GM12878 (cell line): Measurements from ENCODE around the gene DISP3. TPM values are rescaled to one million over a fixed set of nuclear protein-coding genes. Genes with fewer than 3 reads are reported as not detected.

ENCODE experiments used
- BHLHE40 ChIP-seq, 2 experiments: fragments of 450-650 bp in 1 of 2; IDR thresholded peaks; 2 replicates each; pipeline ENCODE4 v1.6.1; 2011 to 2017; ENCODE audit warnings: low read depth in 2 of 2, borderline replicate concordance in 1 of 2, improper control_type of control experiment in 1 of 2, low read length in 1 of 2, mild to moderate bottlenecking in 1 of 2
- CBX3 ChIP-seq: fragments of 200-600 bp; sonication (generic); IDR thresholded peaks from 2 replicates; pipeline ENCODE4 v1.6.1; 2016; ENCODE audit warnings: low read depth, borderline replicate concordance
- CHD1 ChIP-seq: IDR thresholded peaks from 2 replicates; pipeline ENCODE4 v1.6.1; 2012; ENCODE audit warnings: low read depth, low read length, improper control_type of control experiment
- HDAC6 ChIP-seq: fragments of 200-600 bp; sonication (generic); IDR thresholded peaks from one replicate; pipeline ENCODE4 v1.8.0; 2017; ENCODE audit warnings: antibody characterized with exemption; ENCODE audit not compliant: unreplicated experiment
- JUNB ChIP-seq: IDR thresholded peaks from 2 replicates; pipeline ENCODE4 v1.6.1; 2016; ENCODE audit warnings: antibody characterized with exemption, mild to moderate bottlenecking
- MTA2 ChIP-seq: fragments of 450-650 bp; IDR thresholded peaks from 2 replicates; pipeline ENCODE4 v1.6.1; 2016; ENCODE audit warnings: low read depth, mild to moderate bottlenecking, moderate library complexity
- NBN ChIP-seq: fragments of 450-650 bp; IDR thresholded peaks from 2 replicates; pipeline ENCODE4 v1.6.1; 2016
- NFXL1 ChIP-seq: fragments of 450-650 bp; IDR thresholded peaks from 2 replicates; pipeline ENCODE4 v1.6.1; 2017; ENCODE audit warnings: antibody characterized with exemption, mild to moderate bottlenecking, borderline replicate concordance
- STAT3 ChIP-seq: IDR thresholded peaks from 2 replicates; pipeline ENCODE4 v1.6.1; 2011; ENCODE audit warnings: low read depth, low read length, improper control_type of control experiment
- TAF1 ChIP-seq: IDR thresholded peaks from 2 replicates; pipeline ENCODE4 v1.6.1; 2011; ENCODE audit warnings: mild to moderate bottlenecking, low read depth, low read length, borderline replicate concordance
- polyA plus RNA-seq, 11 experiments: library from polyadenylated mRNA; depleted of rRNA in 4 of 11; unstranded in 6 of 11; stranded (reverse) in 5 of 11; fragments of >200 nt; fragmentation: Nextera tagmentation in 4 of 11; fragmentation: Illumina TruSeq in 1 of 11; extraction: Ambion mirVana in 4 of 11; extraction: Trizol in 1 of 11; gene quantifications; 1 replicate in 1 of 11; 2 replicates in 10 of 11; pipeline versions ENCODE4 v1.2.1 to v1.2.3, GENCODE V29; 2011 to 2016; ENCODE audit warnings: inconsistent platforms in 2 of 11, missing spikeins in 2 of 11, low read depth in 1 of 11
- total RNA-seq, 4 experiments: library from RNA; depleted of rRNA in 3 of 4; stranded (reverse); fragments of >200 nt in 3 of 4; fragmentation: Illumina TruSeq in 1 of 4; extraction: Trizol in 1 of 4; gene quantifications; 2 replicates each; pipeline versions ENCODE4 v1.2.1 to v1.2.3, GENCODE V29; 2013 to 2021
- TF ChIP-seq, protein P1 (sequence below): IDR thresholded peaks from 2 replicates; pipeline ENCODE4 v1.6.1; 2012; ENCODE audit warnings: mild to moderate bottlenecking, low read depth, low read length
- TF ChIP-seq, protein P2 (sequence below): fragments of 450-650 bp; IDR thresholded peaks from 2 replicates; pipeline ENCODE4 v1.6.1; 2016; ENCODE audit warnings: mild to moderate bottlenecking

Gene DISP3
- total and polyA plus RNA-seq, 10 of the 15 experiments (the other 5 are each of a cell fraction or from before 2014, with no cell fraction given), result under 0.01 to 0.18 (median 0.09) TPM; not detected in 2

- TF ChIP-seq BHLHE40 (IDR thresholded peaks at IDR 0.05; ENCODE audit: borderline replicate concordance in 1 of 2, low read depth in 2 of 2, low read length in 1 of 2) (no peak), STAT3 (no peak), TAF1 (no peak), HDAC6 (no peak), CBX3 (no peak), CHD1 (no peak), NBN (no peak), JUNB (no peak), MTA2 (no peak), NFXL1 (no peak)
- TF ChIP-seq, protein P1, sequence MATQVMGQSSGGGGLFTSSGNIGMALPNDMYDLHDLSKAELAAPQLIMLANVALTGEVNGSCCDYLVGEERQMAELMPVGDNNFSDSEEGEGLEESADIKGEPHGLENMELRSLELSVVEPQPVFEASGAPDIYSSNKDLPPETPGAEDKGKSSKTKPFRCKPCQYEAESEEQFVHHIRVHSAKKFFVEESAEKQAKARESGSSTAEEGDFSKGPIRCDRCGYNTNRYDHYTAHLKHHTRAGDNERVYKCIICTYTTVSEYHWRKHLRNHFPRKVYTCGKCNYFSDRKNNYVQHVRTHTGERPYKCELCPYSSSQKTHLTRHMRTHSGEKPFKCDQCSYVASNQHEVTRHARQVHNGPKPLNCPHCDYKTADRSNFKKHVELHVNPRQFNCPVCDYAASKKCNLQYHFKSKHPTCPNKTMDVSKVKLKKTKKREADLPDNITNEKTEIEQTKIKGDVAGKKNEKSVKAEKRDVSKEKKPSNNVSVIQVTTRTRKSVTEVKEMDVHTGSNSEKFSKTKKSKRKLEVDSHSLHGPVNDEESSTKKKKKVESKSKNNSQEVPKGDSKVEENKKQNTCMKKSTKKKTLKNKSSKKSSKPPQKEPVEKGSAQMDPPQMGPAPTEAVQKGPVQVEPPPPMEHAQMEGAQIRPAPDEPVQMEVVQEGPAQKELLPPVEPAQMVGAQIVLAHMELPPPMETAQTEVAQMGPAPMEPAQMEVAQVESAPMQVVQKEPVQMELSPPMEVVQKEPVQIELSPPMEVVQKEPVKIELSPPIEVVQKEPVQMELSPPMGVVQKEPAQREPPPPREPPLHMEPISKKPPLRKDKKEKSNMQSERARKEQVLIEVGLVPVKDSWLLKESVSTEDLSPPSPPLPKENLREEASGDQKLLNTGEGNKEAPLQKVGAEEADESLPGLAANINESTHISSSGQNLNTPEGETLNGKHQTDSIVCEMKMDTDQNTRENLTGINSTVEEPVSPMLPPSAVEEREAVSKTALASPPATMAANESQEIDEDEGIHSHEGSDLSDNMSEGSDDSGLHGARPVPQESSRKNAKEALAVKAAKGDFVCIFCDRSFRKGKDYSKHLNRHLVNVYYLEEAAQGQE, result no peak
- TF ChIP-seq, protein P2, sequence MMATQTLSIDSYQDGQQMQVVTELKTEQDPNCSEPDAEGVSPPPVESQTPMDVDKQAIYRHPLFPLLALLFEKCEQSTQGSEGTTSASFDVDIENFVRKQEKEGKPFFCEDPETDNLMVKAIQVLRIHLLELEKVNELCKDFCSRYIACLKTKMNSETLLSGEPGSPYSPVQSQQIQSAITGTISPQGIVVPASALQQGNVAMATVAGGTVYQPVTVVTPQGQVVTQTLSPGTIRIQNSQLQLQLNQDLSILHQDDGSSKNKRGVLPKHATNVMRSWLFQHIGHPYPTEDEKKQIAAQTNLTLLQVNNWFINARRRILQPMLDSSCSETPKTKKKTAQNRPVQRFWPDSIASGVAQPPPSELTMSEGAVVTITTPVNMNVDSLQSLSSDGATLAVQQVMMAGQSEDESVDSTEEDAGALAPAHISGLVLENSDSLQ, result no peak
Measured at GRCh38 chr1:11518016-11518701, 39.2 kb downstream of the DISP3 start (continued).
